GM11168 (cell line): ENCODE data around the gene KCNK5.

Source experiments
- in situ Hi-C: fragments of 300-500 bp; cut with MboI; formaldehyde crosslinking; loops from one replicate; pipeline ENCODE4 v1.12.0; 2022; ENCODE audit warnings: low sequenced_read_pairs; ENCODE audit not compliant: unreplicated experiment

KCNK5 gene

GRCh38 chr6:39200498-39201020 lies 28.7 kb downstream of the KCNK5 start:
- in situ Hi-C loops = no loop called here

DNA sequence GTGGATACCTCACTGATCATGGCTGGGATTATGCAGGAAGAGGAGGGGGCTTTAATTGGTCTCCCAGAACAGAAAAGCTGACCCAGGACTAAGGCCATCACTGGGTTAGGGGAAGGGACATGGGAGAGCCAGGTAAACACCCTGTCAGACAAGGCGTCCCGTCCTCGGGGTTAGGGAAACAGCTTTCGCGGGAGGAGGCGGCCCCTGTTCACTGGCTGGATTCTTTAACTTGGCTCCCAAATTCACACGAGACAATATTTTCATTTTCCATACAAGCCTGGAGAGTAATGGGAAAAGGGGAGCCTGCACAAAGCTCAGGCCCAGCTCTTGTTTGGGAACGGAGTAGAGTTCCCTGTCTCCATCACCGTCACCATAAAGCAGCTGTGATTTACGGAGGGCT lies 29.3 kb downstream of the KCNK5 start:
- in situ Hi-C loops = no loop called here

DNA sequence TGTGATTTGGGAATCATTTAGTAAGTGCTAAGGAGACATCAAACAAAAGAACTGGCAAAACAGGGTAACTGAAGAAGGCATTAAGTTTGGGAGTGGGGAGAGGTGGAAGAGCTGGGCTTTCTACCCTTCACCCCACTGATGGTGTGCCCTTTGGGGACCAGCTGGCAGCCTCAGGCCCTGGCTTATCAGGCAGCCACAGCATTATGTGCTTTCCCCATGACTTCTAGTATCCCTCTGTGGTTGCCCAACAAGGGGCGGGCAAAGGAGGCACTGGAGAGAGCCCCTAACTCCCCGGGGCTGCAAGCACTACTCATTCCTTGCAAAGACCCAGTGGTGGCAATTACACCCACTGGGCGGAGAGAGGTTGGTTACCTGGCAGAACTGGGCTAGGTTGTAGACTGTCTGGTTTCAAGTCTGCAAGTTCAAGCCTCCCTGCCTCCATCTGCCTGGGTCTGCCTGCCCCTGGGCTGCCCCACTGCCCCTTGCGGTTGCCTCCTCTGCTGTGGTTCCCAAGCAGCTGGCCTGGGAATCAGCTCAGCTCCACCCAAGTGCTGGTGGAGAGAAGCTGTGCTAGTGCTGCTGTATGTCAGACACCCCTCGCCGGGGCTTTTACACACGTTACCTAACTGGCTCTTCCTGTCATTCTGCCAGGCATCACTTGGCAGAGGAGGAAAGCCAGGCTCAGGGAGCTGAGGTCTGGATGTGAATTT lies 29.9 kb downstream of the KCNK5 start:
- in situ Hi-C loops = no loop called here

GRCh38 chr6:39198528-39198927 lies 30.7 kb downstream of the KCNK5 start:
- in situ Hi-C loops = no loop called here

- in situ Hi-C loops = no loop called here
Measured at GRCh38 chr6:39197922-39198500, 31.3 kb downstream of the KCNK5 start.

GRCh38 chr6:39197521-39197920 lies 31.8 kb downstream of the KCNK5 start:
- in situ Hi-C loops = no loop called here

DNA sequence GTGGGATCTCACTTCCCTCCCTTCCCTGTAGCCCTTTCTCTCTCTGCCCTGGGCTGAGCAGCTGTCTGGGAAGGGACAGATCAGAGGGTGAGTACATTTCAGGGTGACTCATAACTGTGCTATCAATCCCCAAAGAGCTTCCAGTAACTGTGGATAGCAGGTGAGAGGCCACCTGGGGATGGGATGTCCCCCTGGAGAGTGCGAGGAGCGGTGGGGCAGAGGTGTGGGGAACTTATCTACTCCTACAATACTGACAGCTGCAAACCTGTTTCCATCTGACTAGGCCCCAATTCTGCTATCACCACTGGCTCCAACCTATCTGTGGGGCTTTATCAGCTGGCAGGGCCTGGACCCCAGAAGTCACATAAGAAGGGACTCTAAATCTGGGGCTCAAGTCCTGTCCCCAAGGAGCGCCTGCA lies 32.6 kb downstream of the KCNK5 start:
- in situ Hi-C loops = no loop called here

- in situ Hi-C loops = no loop called here
Measured at GRCh38 chr6:39195792-39196385, 33.4 kb downstream of the KCNK5 start.

DNA sequence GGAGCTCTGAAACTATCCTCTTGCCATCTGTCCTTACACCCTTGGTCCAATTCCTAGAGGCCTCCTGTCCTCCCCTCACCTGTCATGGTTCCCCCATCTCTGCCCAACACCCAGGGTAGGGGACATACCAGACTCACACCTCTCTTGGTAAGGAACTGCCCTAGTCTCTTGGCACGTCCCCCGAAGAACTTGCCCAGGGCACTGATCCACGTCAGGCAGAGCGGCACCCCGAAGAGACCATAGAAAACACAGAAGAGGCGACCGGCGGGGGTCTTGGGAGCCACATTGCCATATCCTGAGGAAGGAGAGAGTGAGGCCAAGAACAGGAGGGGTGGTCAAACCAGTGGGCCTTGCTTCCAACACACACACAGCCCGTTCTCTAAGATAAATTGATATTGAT lies 34.8 kb downstream of the KCNK5 start:
- in situ Hi-C loops = no loop called here

- in situ Hi-C loops = no loop called here
Measured at GRCh38 chr6:39193201-39193791, 36.0 kb downstream of the KCNK5 start.

GRCh38 chr6:39192736-39193135 lies 36.5 kb downstream of the KCNK5 start:
- in situ Hi-C loops = no loop called here

DNA sequence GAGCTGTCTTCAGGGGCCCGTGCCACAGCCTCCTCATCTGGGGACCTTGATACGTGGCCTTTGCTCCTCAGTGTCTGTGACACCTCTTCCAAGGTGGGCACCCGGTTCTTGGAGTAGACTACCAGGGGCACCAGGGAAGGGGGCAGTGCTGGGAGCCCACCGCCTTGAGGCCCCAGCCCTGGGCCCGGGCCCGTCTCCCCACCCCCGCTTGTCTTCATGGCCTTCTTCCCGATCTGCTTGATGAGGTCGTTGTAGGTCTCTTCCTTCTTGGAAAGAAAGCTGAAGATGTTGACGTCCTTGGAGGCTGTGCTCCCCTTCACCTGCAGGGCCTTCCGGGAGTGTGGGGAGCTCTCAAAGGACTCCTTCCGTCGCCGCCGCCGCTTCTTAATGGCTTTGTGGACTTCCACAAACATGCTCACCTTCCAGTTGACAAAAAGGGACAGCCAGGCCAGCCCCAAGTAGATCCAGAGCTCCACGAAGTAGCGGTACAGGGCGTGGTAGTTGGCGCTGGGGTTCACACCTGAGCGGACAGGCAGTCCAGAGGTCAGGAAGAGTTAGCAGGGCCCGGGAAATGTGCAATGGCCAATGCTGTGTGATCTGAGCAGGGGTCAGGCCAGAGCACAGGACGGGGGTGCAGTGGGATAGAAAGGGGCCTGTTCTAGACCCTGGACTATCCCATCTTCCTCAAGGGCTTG lies 37.9 kb downstream of the KCNK5 start:
- in situ Hi-C loops = no loop called here

GRCh38 chr6:39190545-39191235 lies 38.6 kb downstream of the KCNK5 start:
- in situ Hi-C loops = no loop called here

GRCh38 chr6:39189915-39190544 lies 39.2 kb downstream of the KCNK5 start:
- in situ Hi-C loops = no loop called here

DNA sequence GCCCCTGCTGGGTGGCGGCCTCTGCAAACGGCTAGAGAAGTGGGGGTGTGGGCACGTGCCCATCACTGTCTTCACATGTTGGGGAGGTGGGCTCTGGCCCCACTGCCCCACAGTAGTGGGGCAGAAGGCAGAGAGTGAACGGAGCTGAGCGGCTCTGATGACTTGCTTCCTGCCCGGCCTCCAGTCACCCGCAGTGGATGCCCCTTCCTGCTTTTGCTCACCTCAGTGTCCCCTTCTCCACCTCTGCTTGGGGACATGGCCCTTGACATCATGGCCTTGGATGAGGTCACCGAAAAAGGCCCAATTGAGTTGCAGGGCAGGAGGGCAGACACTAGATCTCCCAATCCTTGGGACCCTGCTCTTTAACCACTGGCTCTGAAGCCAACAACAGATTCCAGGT lies 40.1 kb downstream of the KCNK5 start:
- in situ Hi-C loops = no loop called here

GRCh38 chr6:39188571-39188970 lies 40.7 kb downstream of the KCNK5 start:
- in situ Hi-C loops = no loop called here

GRCh38 chr6:39188098-39188450 lies 41.2 kb downstream of the KCNK5 start:
- in situ Hi-C loops = no loop called here

- in situ Hi-C loops = no loop called here
Measured at GRCh38 chr6:39184906-39185580, 44.2 kb downstream of the KCNK5 start.

- in situ Hi-C loops = no loop called here
Measured at GRCh38 chr6:39182604-39183003, 46.7 kb downstream of the KCNK5 start.
